GM23338 (cell line): Measurements from ENCODE around the gene CISH. TPM values are rescaled to one million over a fixed set of nuclear protein-coding genes. Genes with fewer than 3 reads are reported as not detected.

ENCODE experiments used
- ATAC-seq: fragments of 200-7000 bp; cut with Tn5 transposase; 3 replicates; pipeline ENCODE4 v1.9.1; 2020
- DNase-seq: peaks from one replicate; pipeline ENCODE4 v3.0.0-alpha.2; 2015; ENCODE audit warnings: low spot score
- H2AFZ ChIP-seq: fragments of 200-600 bp; sonication (generic); 2 replicates; pipeline ENCODE4 v1.8.0; 2016; ENCODE audit warnings: antibody characterized with exemption, mild to moderate bottlenecking, moderate library complexity
- H3F3A ChIP-seq: fragments of 200-600 bp; sonication (generic); replicated peaks from 2 replicates; pipeline ENCODE4 v1.8.0; 2017; ENCODE audit warnings: antibody characterized with exemption, mixed run types, low read depth
- H3K27ac ChIP-seq: fragments of 200-600 bp; sonication (generic); 2 replicates; pipeline ENCODE4 v1.6.1; 2016; ENCODE audit warnings: low read depth
- H3K27me3 ChIP-seq: fragments of 200-600 bp; sonication (generic); 2 replicates; pipeline ENCODE4 v1.8.0; 2016; ENCODE audit warnings: mild to moderate bottlenecking, mixed run types, moderate library complexity; ENCODE audit not compliant: insufficient read depth
- H3K36me3 ChIP-seq: fragments of 200-600 bp; sonication (generic); 2 replicates; pipeline ENCODE4 v1.8.0; 2016; ENCODE audit warnings: mild to moderate bottlenecking; ENCODE audit not compliant: insufficient read depth
- H3K4me1 ChIP-seq: fragments of 200-600 bp; sonication (generic); 2 replicates; pipeline ENCODE4 v1.8.0; 2016; ENCODE audit warnings: mild to moderate bottlenecking, moderate library complexity; ENCODE audit not compliant: insufficient read depth
- H3K4me2 ChIP-seq: fragments of 200-600 bp; sonication (generic); 2 replicates; pipeline ENCODE4 v1.7.1; 2017; ENCODE audit warnings: mixed run types
- H3K4me3 ChIP-seq: fragments of 200-600 bp; sonication (generic); 2 replicates; pipeline ENCODE4 v1.6.1; 2016; ENCODE audit warnings: mixed run types
- H3K79me2 ChIP-seq: fragments of 200-600 bp; sonication (generic); replicated peaks from 2 replicates; pipeline ENCODE4 v1.8.0; 2017; ENCODE audit warnings: mild to moderate bottlenecking; ENCODE audit not compliant: insufficient read depth
- H3K9me2 ChIP-seq: fragments of 200-600 bp; sonication (generic); 2 replicates; pipeline ENCODE4 v1.8.0; 2017; ENCODE audit not compliant: insufficient read depth
- H4K20me1 ChIP-seq: fragments of 200-600 bp; sonication (generic); replicated peaks from 2 replicates; pipeline ENCODE4 v1.8.0; 2017; ENCODE audit warnings: mild to moderate bottlenecking; ENCODE audit not compliant: insufficient read depth
- H3K27ac Mint-ChIP-seq: 2 replicates; pipeline ENCODE4 v1.8.0; 2020; ENCODE audit warnings: inconsistent platforms, mild to moderate bottlenecking, moderate library complexity, mixed read lengths
- H3K27me3 Mint-ChIP-seq: 3 replicates; pipeline ENCODE4 v1.8.0; 2022; ENCODE audit warnings: low read depth, mild to moderate bottlenecking, moderate library complexity, mixed read lengths, inconsistent platforms; ENCODE audit not compliant: insufficient read depth, poor library complexity
- H3K36me3 Mint-ChIP-seq: 3 replicates; pipeline ENCODE4 v1.8.0; 2021; ENCODE audit warnings: low read depth, mild to moderate bottlenecking, inconsistent platforms, moderate library complexity, mixed read lengths
- H3K4me1 Mint-ChIP-seq: 3 replicates; pipeline ENCODE4 v1.8.0; 2020; ENCODE audit warnings: mild to moderate bottlenecking, inconsistent platforms, mixed read lengths
- H3K4me3 Mint-ChIP-seq: 3 replicates; pipeline ENCODE4 v1.8.0; 2021; ENCODE audit warnings: moderate library complexity, mild to moderate bottlenecking, inconsistent platforms, mixed read lengths
- H3K9me3 Mint-ChIP-seq: 3 replicates; pipeline ENCODE4 v1.8.0; 2020; ENCODE audit warnings: moderate library complexity, mild to moderate bottlenecking, inconsistent platforms, mixed read lengths
- CREB1 ChIP-seq: fragments of 250-450 bp; sonication (Bioruptor Pico); IDR thresholded peaks from 2 replicates; pipeline ENCODE4 v1.5.0; 2020; ENCODE audit warnings: low read depth, mild to moderate bottlenecking, moderate library complexity
- EZH2phosphoT487 ChIP-seq: fragments of 200-600 bp; sonication (generic); IDR thresholded peaks from one replicate; pipeline ENCODE4 v1.8.1; 2018; ENCODE audit warnings: antibody characterized with exemption; ENCODE audit not compliant: unreplicated experiment
- NANOG ChIP-seq: IDR thresholded peaks from 2 replicates; pipeline ENCODE4 v1.6.1; 2016; ENCODE audit warnings: antibody characterized with exemption, borderline replicate concordance
- POLR2AphosphoS5 ChIP-seq: IDR thresholded peaks from 2 replicates; pipeline ENCODE4 v1.6.1; 2016; ENCODE audit warnings: antibody characterized with exemption, low read depth
- STAT1 ChIP-seq: IDR thresholded peaks from one replicate; pipeline ENCODE4 v1.6.1; 2016; ENCODE audit warnings: antibody characterized with exemption; ENCODE audit not compliant: unreplicated experiment
- ZNF114 ChIP-seq: fragments of 250-450 bp; sonication (Bioruptor Pico); IDR thresholded peaks from 2 replicates; pipeline ENCODE4 v1.5.0; 2020; ENCODE audit warnings: mild to moderate bottlenecking, moderate library complexity
- ZNF331 ChIP-seq: fragments of 250-450 bp; sonication (Bioruptor Pico); IDR thresholded peaks from 2 replicates; pipeline ENCODE4 v1.5.0; 2020; ENCODE audit warnings: low read depth, mild to moderate bottlenecking, moderate library complexity
- polyA plus RNA-seq: library from polyadenylated mRNA; unstranded; fragments of >200 nt; fragmentation: Nextera tagmentation; extraction: Ambion mirVana; gene quantifications from 2 replicates; pipeline ENCODE4 v1.2.1, GENCODE V29; 2016
- total RNA-seq: library from RNA; depleted of rRNA; stranded (reverse); fragments of >200 nt; shearing (Covaris generic); gene quantifications from 2 replicates; pipeline ENCODE4 v1.2.3, GENCODE V29; 2014
- TF ChIP-seq, protein P1 (sequence below), 2 experiments: fragments of 200-600 bp in 1 of 2; sonication (generic) in 1 of 2; conservative IDR thresholded peaks; 2 replicates each; pipeline versions ENCODE4 v1.5.1 to v1.6.1; 2016 to 2017; ENCODE audit warnings: antibody characterized with exemption in 2 of 2, low read depth in 2 of 2, mild to moderate bottlenecking in 2 of 2, moderate library complexity in 1 of 2
- TF ChIP-seq, protein P2 (sequence below): IDR thresholded peaks from 2 replicates; pipeline ENCODE4 v1.6.1; 2016; ENCODE audit warnings: antibody characterized with exemption
- TF ChIP-seq, protein P3 (sequence below): IDR thresholded peaks from one replicate; pipeline ENCODE4 v1.6.1; 2018; ENCODE audit warnings: antibody characterized with exemption; ENCODE audit not compliant: unreplicated experiment

CISH gene
- total and polyA plus RNA-seq, 2 experiments from 2014 or later: 2.1 to 3.6 TPM

DNA sequence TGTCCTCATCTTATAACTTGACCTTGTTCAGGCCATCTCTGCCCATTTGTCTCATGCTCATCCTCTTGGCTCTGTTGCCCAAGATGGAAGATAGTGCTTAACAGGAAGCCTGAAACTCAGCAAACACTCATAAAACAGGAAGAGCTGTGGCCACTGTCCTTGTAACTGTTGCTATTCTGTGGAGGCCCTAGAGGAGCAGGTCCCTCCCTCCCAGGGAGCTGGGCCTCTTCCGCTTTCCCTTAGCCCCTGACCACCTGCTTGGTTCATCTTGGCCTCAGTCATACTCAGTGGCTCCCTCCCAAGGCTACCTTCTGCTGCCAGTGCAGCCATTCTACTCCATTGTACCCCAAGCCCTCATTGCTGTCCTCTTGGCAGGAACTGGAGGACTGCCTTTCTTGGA is 8.8 kb upstream of the CISH start:
- Histone ChIP-seq H3K27ac (no peak overlapping the region), H3K4me1 (peaks cover 26% of the 10 kb centered on the region), H3K79me2 (peaks cover 24% of the 10 kb centered on the region), H3K4me2 (no peak overlapping the region), H3K27me3 (peaks cover 6% of the 10 kb centered on the region; the same call in 1 of the 2 replicates), H2AFZ (no peak overlapping the region), H3F3A (peaks cover 7% of the 10 kb centered on the region), H3K4me3 (no peak overlapping the region), H4K20me1 (peaks cover 1% of the 10 kb centered on the region; the same call in 1 of the 2 replicates), H3K9me2 (no peaks in the 10 kb centered on the region), H3K36me3 (no peaks in the 10 kb centered on the region)
- H3K27me3 Mint-ChIP-seq: peaks cover 14% of the 10 kb centered on the region
- no peak overlapping the region for H3K27ac Mint-ChIP-seq
- H3K4me1 Mint-ChIP-seq: peaks cover 29% of the 10 kb centered on the region
- no peaks in the 10 kb centered on the region for H3K9me3 Mint-ChIP-seq
- no peak for DNase-seq
- TF ChIP-seq, protein P1, sequence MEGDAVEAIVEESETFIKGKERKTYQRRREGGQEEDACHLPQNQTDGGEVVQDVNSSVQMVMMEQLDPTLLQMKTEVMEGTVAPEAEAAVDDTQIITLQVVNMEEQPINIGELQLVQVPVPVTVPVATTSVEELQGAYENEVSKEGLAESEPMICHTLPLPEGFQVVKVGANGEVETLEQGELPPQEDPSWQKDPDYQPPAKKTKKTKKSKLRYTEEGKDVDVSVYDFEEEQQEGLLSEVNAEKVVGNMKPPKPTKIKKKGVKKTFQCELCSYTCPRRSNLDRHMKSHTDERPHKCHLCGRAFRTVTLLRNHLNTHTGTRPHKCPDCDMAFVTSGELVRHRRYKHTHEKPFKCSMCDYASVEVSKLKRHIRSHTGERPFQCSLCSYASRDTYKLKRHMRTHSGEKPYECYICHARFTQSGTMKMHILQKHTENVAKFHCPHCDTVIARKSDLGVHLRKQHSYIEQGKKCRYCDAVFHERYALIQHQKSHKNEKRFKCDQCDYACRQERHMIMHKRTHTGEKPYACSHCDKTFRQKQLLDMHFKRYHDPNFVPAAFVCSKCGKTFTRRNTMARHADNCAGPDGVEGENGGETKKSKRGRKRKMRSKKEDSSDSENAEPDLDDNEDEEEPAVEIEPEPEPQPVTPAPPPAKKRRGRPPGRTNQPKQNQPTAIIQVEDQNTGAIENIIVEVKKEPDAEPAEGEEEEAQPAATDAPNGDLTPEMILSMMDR (conservative IDR thresholded peaks at IDR 0.05; ENCODE audit: low read depth in 2 of 2): peak in 1 of 2 experiments; percentile 18; a peak in 1 of 4 replicates
- TF ChIP-seq STAT1: no peak
- no peak for TF ChIP-seq NANOG
- ATAC-seq: no peak
- peaks cover 23% of the 10 kb centered on the region for H3K36me3 Mint-ChIP-seq
- no peak overlapping the region for H3K4me3 Mint-ChIP-seq

DNA sequence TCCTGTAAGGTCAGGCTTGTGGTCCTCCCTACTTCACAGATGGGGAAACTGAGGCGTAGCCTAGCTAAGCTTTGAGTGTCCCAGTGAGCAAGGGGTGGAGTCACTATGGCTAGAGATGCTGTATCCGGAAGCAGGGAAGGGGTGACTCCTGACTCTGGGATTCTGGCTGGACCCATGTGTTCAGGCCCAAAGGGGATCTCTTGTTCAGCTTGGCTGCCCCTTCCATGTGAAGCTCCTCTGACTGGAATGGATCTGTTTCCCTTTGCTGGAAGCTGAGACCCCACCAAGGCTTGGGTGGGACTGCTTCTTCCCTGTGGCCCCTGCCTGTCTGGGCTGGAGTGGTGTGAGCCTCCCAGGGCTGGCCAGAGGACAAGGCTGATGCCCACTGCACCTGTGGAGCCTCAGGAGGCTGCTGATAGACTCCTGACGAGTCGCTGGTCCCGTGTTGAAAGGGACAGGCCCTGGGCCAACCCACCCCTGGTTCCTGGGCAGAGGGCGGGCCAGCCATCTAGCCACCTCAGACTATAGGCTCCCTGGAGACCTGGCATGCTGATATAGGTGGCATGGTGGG is 6.4 kb upstream of the CISH start:
- ATAC-seq: no peak
- Histone ChIP-seq H3K79me2 (peaks cover 14% of the 10 kb centered on the region), H3K27ac (no peak overlapping the region), H3K27me3 (peaks cover 16% of the 10 kb centered on the region), H3K4me1 (peaks cover 12% of the 10 kb centered on the region), H3F3A (peaks cover 7% of the 10 kb centered on the region), H4K20me1 (peaks cover 6% of the 10 kb centered on the region), H2AFZ (peak overlapping the region; percentile 92), H3K4me2 (peak overlapping the region; percentile 96), H3K9me2 (no peaks in the 10 kb centered on the region), H3K36me3 (no peaks in the 10 kb centered on the region), H3K4me3 (peak overlapping the region; percentile 87)
- peak overlapping the region; percentile 87 for H3K4me3 Mint-ChIP-seq
- H3K27ac Mint-ChIP-seq: no peak overlapping the region
- TF ChIP-seq EZH2phosphoT487 (no peak), POLR2AphosphoS5 (no peak), CREB1 (no peak), ZNF331 (no peak), ZNF114 (CRISPR knock-in tag) (no peak), STAT1 (no peak)
- TF ChIP-seq, protein P2, sequence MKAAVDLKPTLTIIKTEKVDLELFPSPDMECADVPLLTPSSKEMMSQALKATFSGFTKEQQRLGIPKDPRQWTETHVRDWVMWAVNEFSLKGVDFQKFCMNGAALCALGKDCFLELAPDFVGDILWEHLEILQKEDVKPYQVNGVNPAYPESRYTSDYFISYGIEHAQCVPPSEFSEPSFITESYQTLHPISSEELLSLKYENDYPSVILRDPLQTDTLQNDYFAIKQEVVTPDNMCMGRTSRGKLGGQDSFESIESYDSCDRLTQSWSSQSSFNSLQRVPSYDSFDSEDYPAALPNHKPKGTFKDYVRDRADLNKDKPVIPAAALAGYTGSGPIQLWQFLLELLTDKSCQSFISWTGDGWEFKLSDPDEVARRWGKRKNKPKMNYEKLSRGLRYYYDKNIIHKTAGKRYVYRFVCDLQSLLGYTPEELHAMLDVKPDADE: no peak
- TF ChIP-seq, protein P3, sequence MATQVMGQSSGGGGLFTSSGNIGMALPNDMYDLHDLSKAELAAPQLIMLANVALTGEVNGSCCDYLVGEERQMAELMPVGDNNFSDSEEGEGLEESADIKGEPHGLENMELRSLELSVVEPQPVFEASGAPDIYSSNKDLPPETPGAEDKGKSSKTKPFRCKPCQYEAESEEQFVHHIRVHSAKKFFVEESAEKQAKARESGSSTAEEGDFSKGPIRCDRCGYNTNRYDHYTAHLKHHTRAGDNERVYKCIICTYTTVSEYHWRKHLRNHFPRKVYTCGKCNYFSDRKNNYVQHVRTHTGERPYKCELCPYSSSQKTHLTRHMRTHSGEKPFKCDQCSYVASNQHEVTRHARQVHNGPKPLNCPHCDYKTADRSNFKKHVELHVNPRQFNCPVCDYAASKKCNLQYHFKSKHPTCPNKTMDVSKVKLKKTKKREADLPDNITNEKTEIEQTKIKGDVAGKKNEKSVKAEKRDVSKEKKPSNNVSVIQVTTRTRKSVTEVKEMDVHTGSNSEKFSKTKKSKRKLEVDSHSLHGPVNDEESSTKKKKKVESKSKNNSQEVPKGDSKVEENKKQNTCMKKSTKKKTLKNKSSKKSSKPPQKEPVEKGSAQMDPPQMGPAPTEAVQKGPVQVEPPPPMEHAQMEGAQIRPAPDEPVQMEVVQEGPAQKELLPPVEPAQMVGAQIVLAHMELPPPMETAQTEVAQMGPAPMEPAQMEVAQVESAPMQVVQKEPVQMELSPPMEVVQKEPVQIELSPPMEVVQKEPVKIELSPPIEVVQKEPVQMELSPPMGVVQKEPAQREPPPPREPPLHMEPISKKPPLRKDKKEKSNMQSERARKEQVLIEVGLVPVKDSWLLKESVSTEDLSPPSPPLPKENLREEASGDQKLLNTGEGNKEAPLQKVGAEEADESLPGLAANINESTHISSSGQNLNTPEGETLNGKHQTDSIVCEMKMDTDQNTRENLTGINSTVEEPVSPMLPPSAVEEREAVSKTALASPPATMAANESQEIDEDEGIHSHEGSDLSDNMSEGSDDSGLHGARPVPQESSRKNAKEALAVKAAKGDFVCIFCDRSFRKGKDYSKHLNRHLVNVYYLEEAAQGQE: no peak
- TF ChIP-seq, protein P1 (conservative IDR thresholded peaks at IDR 0.05; ENCODE audit: low read depth in 2 of 2): no peak
- H3K9me3 Mint-ChIP-seq: no peaks in the 10 kb centered on the region
- DNase-seq: no peak
- H3K27me3 Mint-ChIP-seq: peaks cover 22% of the 10 kb centered on the region
- peaks cover 13% of the 10 kb centered on the region; the same call in 2 of the 3 replicates for H3K36me3 Mint-ChIP-seq
- H3K4me1 Mint-ChIP-seq: peaks cover 13% of the 10 kb centered on the region
